IPS DF 6.9 (cell line): Measurements from ENCODE around the gene SS18L1.

ENCODE experiments used
- DNase-seq: peaks from one replicate; pipeline ENCODE4 v3.0.0-alpha.2; 2013; ENCODE audit warnings: low read depth, low spot score
- H3K27ac ChIP-seq: one replicate; pipeline ENCODE4 v1.5.1; 2013; ENCODE audit warnings: low read length, control low read depth
- H3K27me3 ChIP-seq: 2 replicates; pipeline ENCODE4 v1.6.1; 2013; ENCODE audit warnings: mild to moderate bottlenecking, low read length; ENCODE audit not compliant: control insufficient read depth, insufficient read depth
- H3K36me3 ChIP-seq: 2 replicates; pipeline ENCODE4 v1.6.1; 2013; ENCODE audit warnings: low read length; ENCODE audit not compliant: control insufficient read depth, insufficient read depth
- H3K4me1 ChIP-seq: 2 replicates; pipeline ENCODE4 v1.6.1; 2013; ENCODE audit warnings: low read length; ENCODE audit not compliant: control insufficient read depth, insufficient read depth
- H3K4me3 ChIP-seq: 2 replicates; pipeline ENCODE4 v1.5.1; 2013; ENCODE audit warnings: mild to moderate bottlenecking, low read length
- H3K9me3 ChIP-seq: 2 replicates; pipeline ENCODE4 v1.6.1; 2013; ENCODE audit warnings: low read length, inconsistent platforms; ENCODE audit not compliant: control insufficient read depth, insufficient read depth
- WGBS: extraction: QIAGEN DNeasy Blood & Tissue Kit; methylation state at CpG from one replicate; pipeline ENCODE4 v1.1.7; 2013; ENCODE audit warnings: mixed read lengths, missing lambda C conversion rate; ENCODE audit not compliant: insufficient read length, insufficient coverage; 5-methylcytosine and 5-hydroxymethylcytosine counted together

The SS18L1 gene

GRCh38 chr20:62132421-62132820 lies 11.1 kb upstream of the SS18L1 start:
- Histone ChIP-seq H3K4me3 (no peak overlapping the region), H3K27ac (no peak overlapping the region), H3K36me3 (peaks cover 72% of the 10 kb centered on the region), H3K9me3 (no peaks in the 10 kb centered on the region), H3K4me1 (no peaks in the 10 kb centered on the region), H3K27me3 (no peaks in the 10 kb centered on the region)
- no peak for DNase-seq
- WGBS: no CpG with 5 or more reads among the region's 7 CpGs

- peaks cover 72% of the 10 kb centered on the region for H3K36me3 ChIP-seq
- WGBS: no CpG with 5 or more reads among the region's 29 CpGs
- no peak overlapping the region for H3K4me3 ChIP-seq
- H3K4me1 ChIP-seq: no peaks in the 10 kb centered on the region
- H3K27me3 ChIP-seq: no peaks in the 10 kb centered on the region
- no peak for DNase-seq
- no peaks in the 10 kb centered on the region for H3K9me3 ChIP-seq
- H3K27ac ChIP-seq: no peak overlapping the region
Measured at GRCh38 chr20:62133051-62133845, 10.3 kb upstream of the SS18L1 start.

DNA sequence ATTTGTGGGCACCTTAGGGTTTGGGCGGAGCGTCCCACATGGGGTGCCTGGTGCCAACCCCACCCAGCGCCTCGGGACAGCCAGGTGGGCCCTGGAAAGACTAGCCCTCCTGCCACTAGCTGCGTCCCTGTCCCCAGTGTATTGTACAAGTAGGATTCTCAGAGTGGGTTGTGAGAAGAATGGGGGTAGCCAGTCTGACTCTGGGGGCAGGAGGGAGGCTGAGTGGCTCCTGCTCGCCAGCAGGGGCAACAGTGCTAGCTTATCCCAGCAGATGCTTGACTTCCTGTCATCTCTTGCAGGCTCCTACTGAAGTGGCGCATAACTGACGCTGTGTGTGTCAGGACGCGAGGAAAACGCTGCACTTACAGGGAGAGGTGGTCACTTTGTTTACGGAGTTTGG lies 9.7 kb upstream of the SS18L1 start:
- Histone ChIP-seq H3K4me1 (no peaks in the 10 kb centered on the region), H3K9me3 (no peaks in the 10 kb centered on the region), H3K27me3 (no peaks in the 10 kb centered on the region), H3K4me3 (no peak overlapping the region), H3K36me3 (peaks cover 72% of the 10 kb centered on the region), H3K27ac (no peak overlapping the region)
- no peak for DNase-seq
- no CpG with 5 or more reads among the region's 12 CpGs for WGBS

- Histone ChIP-seq H3K36me3 (peaks cover 74% of the 10 kb centered on the region), H3K27me3 (no peaks in the 10 kb centered on the region), H3K27ac (no peak overlapping the region), H3K9me3 (no peaks in the 10 kb centered on the region), H3K4me1 (no peaks in the 10 kb centered on the region), H3K4me3 (no peak overlapping the region)
- no peak for DNase-seq
- WGBS: no CpG with 5 or more reads among the region's 11 CpGs
Measured at GRCh38 chr20:62134735-62135231, 8.8 kb upstream of the SS18L1 start.

DNA sequence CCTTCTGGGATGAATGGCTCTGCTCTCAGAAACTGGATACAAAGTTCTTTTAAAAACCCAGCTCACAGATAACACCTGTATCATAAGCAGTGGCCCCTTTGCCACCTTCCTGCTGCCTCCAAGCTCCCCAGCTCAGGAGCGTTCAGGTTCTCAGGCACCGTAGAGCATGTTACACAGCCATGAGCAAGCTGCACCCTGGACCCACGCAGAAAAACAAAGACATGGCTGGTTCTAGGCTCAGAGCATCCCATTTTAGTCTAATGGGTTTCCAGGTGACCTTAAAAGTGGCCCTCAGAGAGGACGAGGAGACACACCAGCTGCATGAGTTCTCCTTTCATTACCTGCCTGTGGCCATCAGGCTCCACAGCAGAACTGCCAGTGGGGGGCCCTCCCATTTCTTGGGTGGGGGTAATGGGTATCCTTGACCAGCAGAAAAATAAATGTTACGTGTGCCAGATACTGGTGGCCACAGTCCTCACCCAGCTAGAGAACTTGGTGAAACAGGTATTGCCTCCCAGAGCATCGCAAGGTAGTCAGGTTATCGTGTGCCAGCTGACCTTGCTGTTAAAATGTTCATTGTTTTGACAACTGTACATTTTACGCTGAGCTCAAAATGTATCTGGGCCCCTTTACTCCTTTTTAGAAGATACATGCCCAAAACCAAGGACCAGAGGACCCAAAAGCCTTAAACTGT lies 7.8 kb upstream of the SS18L1 start:
- DNase-seq: no peak
- H3K36me3 ChIP-seq: peaks cover 69% of the 10 kb centered on the region
- H3K27ac ChIP-seq: no peak overlapping the region
- H3K27me3 ChIP-seq: no peaks in the 10 kb centered on the region
- no peak overlapping the region for H3K4me3 ChIP-seq
- no peaks in the 10 kb centered on the region for H3K9me3 ChIP-seq
- H3K4me1 ChIP-seq: no peaks in the 10 kb centered on the region
- no CpG with 5 or more reads among the region's 8 CpGs for whole genome bisulfite sequencing

DNA sequence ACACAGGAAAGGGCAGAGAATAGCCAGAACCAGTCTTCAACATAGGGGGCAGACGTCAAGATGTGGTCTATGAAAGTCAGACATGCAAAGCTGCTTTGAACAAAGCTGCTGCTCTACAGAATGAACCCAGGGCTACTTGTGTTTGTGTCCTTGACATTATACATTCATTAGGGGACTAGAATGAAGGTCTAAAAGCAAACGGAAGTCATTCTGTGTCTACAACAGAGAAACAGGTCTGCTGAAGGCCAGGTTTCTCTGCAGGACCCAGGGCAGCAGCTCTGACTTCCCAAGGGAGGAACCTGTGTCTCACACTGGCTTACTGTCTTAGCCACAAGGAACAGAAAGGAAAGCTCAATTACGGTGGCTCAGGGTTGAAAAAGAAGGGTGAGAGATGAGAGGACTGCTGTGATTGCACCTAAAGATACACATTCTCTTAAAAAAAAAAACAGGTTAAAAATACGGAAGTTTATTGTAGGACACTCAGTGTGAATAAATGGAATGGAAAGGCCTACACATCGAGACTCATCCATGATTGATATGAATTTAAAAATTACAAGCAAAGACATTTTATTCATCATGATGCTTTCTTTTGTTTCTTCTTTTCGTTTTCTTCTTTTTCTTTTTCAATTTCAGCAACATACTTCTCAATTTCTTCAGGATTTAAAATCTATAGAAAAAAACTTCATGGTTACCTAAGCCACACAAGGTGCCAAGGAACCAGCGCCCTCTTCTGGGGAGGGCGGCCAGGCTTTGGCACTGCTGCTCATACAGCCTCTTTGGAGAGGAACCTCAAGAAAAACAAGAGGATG lies 7.1 kb upstream of the SS18L1 start:
- H3K27me3 ChIP-seq: no peaks in the 10 kb centered on the region
- no peak overlapping the region for H3K27ac ChIP-seq
- no peaks in the 10 kb centered on the region for H3K4me1 ChIP-seq
- WGBS: no CpG with 5 or more reads among the region's 8 CpGs
- H3K9me3 ChIP-seq: no peaks in the 10 kb centered on the region
- no peak for DNase-seq
- H3K36me3 ChIP-seq: peaks cover 62% of the 10 kb centered on the region
- no peak overlapping the region for H3K4me3 ChIP-seq

GRCh38 chr20:62137092-62137384 lies 6.5 kb upstream of the SS18L1 start:
- DNase-seq: no peak
- Histone ChIP-seq H3K4me1 (no peaks in the 10 kb centered on the region), H3K27me3 (no peaks in the 10 kb centered on the region), H3K4me3 (no peak overlapping the region), H3K36me3 (peaks cover 56% of the 10 kb centered on the region), H3K9me3 (no peaks in the 10 kb centered on the region), H3K27ac (no peak overlapping the region)
- no CpG with 5 or more reads among the region's 6 CpGs for WGBS

- Histone ChIP-seq H3K27me3 (no peaks in the 10 kb centered on the region), H3K36me3 (peaks cover 51% of the 10 kb centered on the region), H3K4me3 (no peak overlapping the region), H3K27ac (no peak overlapping the region), H3K9me3 (no peaks in the 10 kb centered on the region), H3K4me1 (no peaks in the 10 kb centered on the region)
- no CpG with 5 or more reads among the region's 8 CpGs for WGBS
- no peak for DNase-seq
Measured at GRCh38 chr20:62137478-62138203, 5.9 kb upstream of the SS18L1 start.

GRCh38 chr20:62138204-62138543 lies 5.4 kb upstream of the SS18L1 start:
- WGBS: no CpG with 5 or more reads among the region's 11 CpGs
- H3K4me1 ChIP-seq: no peaks in the 10 kb centered on the region
- H3K9me3 ChIP-seq: no peaks in the 10 kb centered on the region
- DNase-seq: no peak
- no peaks in the 10 kb centered on the region for H3K27me3 ChIP-seq
- H3K36me3 ChIP-seq: peaks cover 46% of the 10 kb centered on the region
- H3K4me3 ChIP-seq: no peak overlapping the region
- no peak overlapping the region for H3K27ac ChIP-seq

DNA sequence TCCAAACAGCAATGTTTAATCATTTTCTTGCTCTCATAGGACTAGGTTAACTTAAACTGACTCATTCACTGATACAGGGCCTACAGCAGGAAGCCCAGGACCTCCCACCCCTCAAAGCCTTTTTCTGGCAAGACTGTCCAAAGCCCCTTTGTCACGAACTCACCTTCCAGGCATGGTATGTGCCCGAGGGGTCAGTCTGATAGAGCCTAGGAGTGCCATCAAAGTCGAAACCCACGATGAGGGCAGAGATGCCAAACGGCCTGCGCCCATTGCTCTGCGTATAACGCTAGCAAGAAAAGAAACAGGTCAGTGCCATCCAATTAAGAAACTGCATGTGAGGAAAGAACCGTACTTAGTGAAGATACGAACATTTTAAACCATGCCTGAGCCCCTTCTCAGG lies 4.7 kb upstream of the SS18L1 start:
- H3K9me3 ChIP-seq: no peaks in the 10 kb centered on the region
- WGBS: no CpG with 5 or more reads among the region's 10 CpGs
- H3K27me3 ChIP-seq: no peaks in the 10 kb centered on the region
- H3K4me1 ChIP-seq: no peaks in the 10 kb centered on the region
- no peak overlapping the region for H3K4me3 ChIP-seq
- peaks cover 41% of the 10 kb centered on the region for H3K36me3 ChIP-seq
- H3K27ac ChIP-seq: no peak overlapping the region
- DNase-seq: no peak
